Measurements from ENCODE around the gene TMEM8B.

- TF ChIP-seq, protein P1, sequence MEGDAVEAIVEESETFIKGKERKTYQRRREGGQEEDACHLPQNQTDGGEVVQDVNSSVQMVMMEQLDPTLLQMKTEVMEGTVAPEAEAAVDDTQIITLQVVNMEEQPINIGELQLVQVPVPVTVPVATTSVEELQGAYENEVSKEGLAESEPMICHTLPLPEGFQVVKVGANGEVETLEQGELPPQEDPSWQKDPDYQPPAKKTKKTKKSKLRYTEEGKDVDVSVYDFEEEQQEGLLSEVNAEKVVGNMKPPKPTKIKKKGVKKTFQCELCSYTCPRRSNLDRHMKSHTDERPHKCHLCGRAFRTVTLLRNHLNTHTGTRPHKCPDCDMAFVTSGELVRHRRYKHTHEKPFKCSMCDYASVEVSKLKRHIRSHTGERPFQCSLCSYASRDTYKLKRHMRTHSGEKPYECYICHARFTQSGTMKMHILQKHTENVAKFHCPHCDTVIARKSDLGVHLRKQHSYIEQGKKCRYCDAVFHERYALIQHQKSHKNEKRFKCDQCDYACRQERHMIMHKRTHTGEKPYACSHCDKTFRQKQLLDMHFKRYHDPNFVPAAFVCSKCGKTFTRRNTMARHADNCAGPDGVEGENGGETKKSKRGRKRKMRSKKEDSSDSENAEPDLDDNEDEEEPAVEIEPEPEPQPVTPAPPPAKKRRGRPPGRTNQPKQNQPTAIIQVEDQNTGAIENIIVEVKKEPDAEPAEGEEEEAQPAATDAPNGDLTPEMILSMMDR (optimal IDR thresholded peaks at IDR 0.05 in 1 of 3, IDR thresholded peaks at IDR 0.05 in 1 of 3, conservative IDR thresholded peaks at IDR 0.05 in 1 of 3; ENCODE audit: extremely low read depth in 1 of 3, insufficient read depth in 2 of 3, low read length in 3 of 3) = no peak
- no peak for TF ChIP-seq EZH2 (IDR thresholded peaks at IDR 0.05; ENCODE audit: low read length)
These were observed 13.8 kb downstream of the TMEM8B start for GRCh38 chr9:35842795-35843194.
